Stimulated activated CD4-positive, alpha-beta T cell treated with anti-CD3 and anti-CD28 coated beads, Interleukin-4, amount 100 ng/mL, for 48 hours (primary cell): ENCODE results near the gene MTIF3.
"Not testable (repeated sequence)": the region's sequence is repeated elsewhere in the genome, so short reads cannot be mapped to it uniquely, and the experiment has no call there.

Experiments used
- DNase-seq, 2 donors: peaks; one replicate each; pipeline ENCODE4 v3.0.0-alpha.2; 2020; ENCODE audit warnings: low read depth in 2 of 2

Gene MTIF3

GRCh38 chr13:27415116-27415515 is 35.2 kb downstream of the MTIF3 start:
- no peak for DNase-seq

- no peak for DNase-seq
These were observed 39.0 kb downstream of the MTIF3 start for GRCh38 chr13:27411341-27411740.

- no peak for DNase-seq
These were observed 41.4 kb downstream of the MTIF3 start for GRCh38 chr13:27409013-27409412.

- DNase-seq = no peak
These were observed 42.3 kb downstream of the MTIF3 start for GRCh38 chr13:27408074-27408473.

GRCh38 chr13:27406178-27406939 is 44.0 kb downstream of the MTIF3 start:
- DNase-seq = no peak

- no peak for DNase-seq
These were observed 44.7 kb downstream of the MTIF3 start for GRCh38 chr13:27405546-27406134.

- no peak for DNase-seq
These were observed 45.7 kb downstream of the MTIF3 start for GRCh38 chr13:27404680-27405079.

GRCh38 chr13:27403727-27404385 is 46.5 kb downstream of the MTIF3 start:
- no peak for DNase-seq

- DNase-seq = no peak
These were observed 47.1 kb downstream of the MTIF3 start for GRCh38 chr13:27403203-27403678.

- no peak for DNase-seq
These were observed 49.2 kb downstream of the MTIF3 start for GRCh38 chr13:27401210-27401609.

- not testable (repeated sequence) for DNase-seq
These were observed 50.0 kb downstream of the MTIF3 start for GRCh38 chr13:27400405-27400804.

GRCh38 chr13:27398360-27398759 is 52.0 kb downstream of the MTIF3 start:
- no peak for DNase-seq

- DNase-seq = no peak
These were observed 54.0 kb downstream of the MTIF3 start for GRCh38 chr13:27396252-27396846.

- no peak for DNase-seq
These were observed 55.3 kb downstream of the MTIF3 start for GRCh38 chr13:27395007-27395510.

- no peak for DNase-seq
These were observed 57.3 kb downstream of the MTIF3 start for GRCh38 chr13:27393101-27393500.

- DNase-seq = no peak
These were observed 58.9 kb downstream of the MTIF3 start for GRCh38 chr13:27391471-27391870.

- DNase-seq = no peak
These were observed 60.5 kb downstream of the MTIF3 start for GRCh38 chr13:27389891-27390290.

- DNase-seq = no peak
These were observed 62.1 kb downstream of the MTIF3 start for GRCh38 chr13:27388241-27388640.
